HepG2 (cell line): ENCODE data around the gene ARL15. TPM values are rescaled to one million over a fixed set of nuclear protein-coding genes. Genes with fewer than 3 reads are reported as not detected.

Experiments used
- ATAC-seq: fragments of 200-7000 bp; cut with Tn5 transposase; 3 replicates; pipeline ENCODE4 v1.9.1; 2020; ENCODE audit warnings: mild to moderate bottlenecking, moderate library complexity
- BruUV-seq: library from RNA; stranded (reverse); fragments of 400-500 nt; replicated peaks from 2 replicates; lab custom pipeline; 2021; lab: Mats Ljungman, UMichigan
- CTCF ChIA-PET: fragments of 300-600 bp; formaldehyde crosslinking; extraction: SDS; loops from one replicate; lab custom pipeline; 2021; ENCODE audit warnings: low total read pairs, inconsistent platforms, low intra/inter-chr PET ratio; lab: Yijun Ruan, JAX
- POLR2A ChIA-PET: fragments of 350-600 bp; sonication (Branson Sonifier 250); formaldehyde crosslinking; loops from one replicate; lab custom pipeline; 2020; ENCODE audit warnings: antibody characterized with exemption, inconsistent platforms; lab: Yijun Ruan, JAX
- DNase-seq: peaks from one replicate; pipeline ENCODE4 v3.0.0-alpha.2; 2015; ENCODE audit warnings: low spot score
- FAIRE-seq: peaks from 3 replicates; lab custom pipeline; 2011; peaks lifted over from hg19 to GRCh38; lab: Jason Lieb, UNC
- H2AFZ ChIP-seq: one replicate; pipeline ENCODE4 v1.6.1; 2011; ENCODE audit warnings: low read length, inconsistent platforms
- H3K27ac ChIP-seq: fragments of 300-600 bp; 3 replicates; pipeline ENCODE4 v1.8.0; 2011; ENCODE audit warnings: mixed run types, mild to moderate bottlenecking, mixed read lengths, low read length, inconsistent platforms; ENCODE audit not compliant: insufficient read depth; ENCODE audit errors: extremely low read length
- H3K27me3 ChIP-seq, 2 experiments: fragments of 200-600 bp in 1 of 2; 2 replicates in 1 of 2; 3 replicates in 1 of 2; pipeline versions ENCODE4 v1.6.0 to v1.8.0; 2011; ENCODE audit warnings: low read length in 2 of 2, mild to moderate bottlenecking in 2 of 2, moderate library complexity in 2 of 2, inconsistent platforms in 1 of 2; ENCODE audit not compliant: insufficient read depth in 2 of 2, control insufficient read depth in 1 of 2
- H3K36me3 ChIP-seq, 2 experiments: fragments of 200-600 bp in 1 of 2; replicated peaks in 1 of 2; 2 replicates in 1 of 2; 3 replicates in 1 of 2; pipeline versions ENCODE4 v1.5.1 to v1.8.0; 2011; ENCODE audit warnings: low read length in 2 of 2, inconsistent platforms in 1 of 2; ENCODE audit not compliant: insufficient read depth in 2 of 2, control insufficient read depth in 1 of 2
- H3K4me1 ChIP-seq: 2 replicates; pipeline ENCODE4 v1.5.1; 2012; ENCODE audit warnings: low read length, inconsistent platforms; ENCODE audit not compliant: insufficient read depth
- H3K4me2 ChIP-seq: 2 replicates; pipeline ENCODE4 v1.6.0; 2011; ENCODE audit warnings: low read depth, low read length, inconsistent platforms
- H3K4me3 ChIP-seq, 3 experiments: fragments of 200-600 bp in 1 of 3; sonication (generic), shearing (Covaris generic) in 1 of 3; replicated peaks in 1 of 3; 2 replicates each; pipeline ENCODE4 v1.5.1; 2011 to 2016; ENCODE audit warnings: low read length in 3 of 3, inconsistent platforms in 2 of 3, low read depth in 2 of 3, mild to moderate bottlenecking in 2 of 3, control low read depth in 1 of 3, mixed read lengths in 1 of 3; ENCODE audit not compliant: insufficient read depth in 1 of 3
- H3K79me2 ChIP-seq: one replicate; pipeline ENCODE4 v1.6.1; 2011; ENCODE audit warnings: low read length, inconsistent platforms; ENCODE audit not compliant: insufficient read depth
- H3K9ac ChIP-seq: 2 replicates; pipeline ENCODE4 v1.6.0; 2011; ENCODE audit warnings: mild to moderate bottlenecking, low read depth, low read length, inconsistent platforms; ENCODE audit not compliant: insufficient read depth
- H3K9me3 ChIP-seq: 2 replicates; pipeline ENCODE4 v1.5.1; 2012; ENCODE audit warnings: mild to moderate bottlenecking, low read length
- H4K20me1 ChIP-seq: 2 replicates; pipeline ENCODE4 v1.6.0; 2011; ENCODE audit warnings: inconsistent platforms, mild to moderate bottlenecking, low read length, moderate library complexity; ENCODE audit not compliant: insufficient read depth
- AKAP8 ChIP-seq: sonication (generic); formaldehyde crosslinking; IDR thresholded peaks from 2 replicates; pipeline ENCODE4 v1.5.1; 2020; ENCODE audit warnings: mild to moderate bottlenecking, missing genetic modification reagents
- CHD4 ChIP-seq: fragments of 200-600 bp; sonication (generic); IDR thresholded peaks from 2 replicates; pipeline ENCODE4 v1.7.0; 2017; ENCODE audit warnings: mild to moderate bottlenecking, low read length, borderline replicate concordance
- GABPB1 ChIP-seq: IDR thresholded peaks from 2 replicates; pipeline ENCODE4 v1.6.1; 2016; ENCODE audit warnings: mild to moderate bottlenecking, missing genetic modification reagents, moderate library complexity, missing compliant biosample characterization
- MTF2 ChIP-seq: sonication (generic); formaldehyde crosslinking; IDR thresholded peaks from 2 replicates; pipeline ENCODE4 v1.5.0; 2020; ENCODE audit warnings: missing genetic modification reagents, borderline replicate concordance
- THAP7 ChIP-seq: sonication (generic); formaldehyde crosslinking; IDR thresholded peaks from 2 replicates; pipeline ENCODE4 v1.8.1; 2023; ENCODE audit warnings: mild to moderate bottlenecking, missing genetic modification reagents
- U2AF2 ChIP-seq: fragments of 200-400 bp; formaldehyde crosslinking; IDR thresholded peaks from 2 replicates; pipeline ENCODE4 v1.6.1; 2017; ENCODE audit warnings: low read depth, mild to moderate bottlenecking, low read length
- ZFP36L2 ChIP-seq: sonication (generic); formaldehyde crosslinking; IDR thresholded peaks from 2 replicates; pipeline ENCODE4 v1.4.0; 2020; ENCODE audit warnings: missing genetic modification reagents
- ZFP90 ChIP-seq: sonication (generic); formaldehyde crosslinking; IDR thresholded peaks from 2 replicates; pipeline ENCODE4 v1.8.0; 2022; ENCODE audit warnings: missing genetic modification reagents, mild to moderate bottlenecking, inconsistent platforms, borderline replicate concordance
- ZNF224 ChIP-seq: sonication (generic); formaldehyde crosslinking; IDR thresholded peaks from 2 replicates; pipeline ENCODE4 v1.5.0; 2020; ENCODE audit warnings: mild to moderate bottlenecking, missing genetic modification reagents
- ZNF225 ChIP-seq: sonication (generic); formaldehyde crosslinking; IDR thresholded peaks from 2 replicates; pipeline ENCODE4 v1.4.0; 2020; ENCODE audit warnings: mild to moderate bottlenecking, missing genetic modification reagents
- ZNF556 ChIP-seq: sonication (generic); formaldehyde crosslinking; IDR thresholded peaks from 2 replicates; pipeline ENCODE4 v1.4.0; 2020; ENCODE audit warnings: mild to moderate bottlenecking, missing genetic modification reagents, borderline replicate concordance
- ZNF605 ChIP-seq: sonication (generic); formaldehyde crosslinking; IDR thresholded peaks from 2 replicates; pipeline ENCODE4 v1.8.0; 2022; ENCODE audit warnings: mild to moderate bottlenecking, missing genetic modification reagents
- ZNF644 ChIP-seq: IDR thresholded peaks from 2 replicates; pipeline ENCODE4 v1.6.1; 2016; ENCODE audit warnings: low read depth
- WGBS: methylation state at CpG from one replicate; pipeline ENCODE4 v1.1.6; 2017; ENCODE audit warnings: low lambda C conversion rate; 5-methylcytosine and 5-hydroxymethylcytosine counted together
- in situ Hi-C: cut with HindIII; loops from 2 replicates; pipeline ENCODE4 v1.10.0; 2017; ENCODE audit warnings: low pct_unique_long_range_greater_than_20kb; ENCODE audit not compliant: extremely low pct_ligation_motif_present
- intact Hi-C: fragments of 100-400 bp; cut with micrococcal nuclease; formaldehyde crosslinking; loops from one replicate; pipeline ENCODE4 v1.10.0; 2022; ENCODE audit not compliant: unreplicated experiment
- polyA plus RNA-seq, 8 experiments: library from polyadenylated mRNA; depleted of rRNA in 3 of 8; stranded (reverse) in 7 of 8; unstranded in 1 of 8; fragments of >200 nt; fragmentation: Illumina TruSeq in 4 of 8; extraction: Trizol in 4 of 8; gene quantifications; 2 replicates each; pipeline versions ENCODE4 v1.2.1 to v1.2.3, GENCODE V29; 2011 to 2016; ENCODE audit warnings: low read depth in 4 of 8, missing spikeins in 1 of 8, mixed read lengths in 1 of 8; ENCODE audit not compliant: insufficient read depth in 1 of 8
- total RNA-seq, 5 experiments: library from RNA; depleted of rRNA; stranded (reverse); fragments of >200 nt; fragmentation: Illumina TruSeq; extraction: Trizol; gene quantifications; 2 replicates each; pipeline ENCODE4 v1.2.3, GENCODE V29; 2016; ENCODE audit warnings: low read depth in 1 of 5
- TF ChIP-seq, protein P1 (sequence below): sonication (generic); formaldehyde crosslinking; IDR thresholded peaks from 2 replicates; pipeline ENCODE4 v1.4.0; 2020; ENCODE audit warnings: mild to moderate bottlenecking, missing genetic modification reagents

Gene ARL15
- total and polyA plus RNA-seq, 2 of the 13 experiments (the other 11 are each of a cell fraction or from before 2014, with no cell fraction given) = 2.5 to 7.7 TPM

- no peak for TF ChIP-seq CHD4
- no peak for TF ChIP-seq U2AF2
These were observed 173.6 kb downstream of the ARL15 start (continued) for GRCh38 chr5:54136516-54137440.

DNA sequence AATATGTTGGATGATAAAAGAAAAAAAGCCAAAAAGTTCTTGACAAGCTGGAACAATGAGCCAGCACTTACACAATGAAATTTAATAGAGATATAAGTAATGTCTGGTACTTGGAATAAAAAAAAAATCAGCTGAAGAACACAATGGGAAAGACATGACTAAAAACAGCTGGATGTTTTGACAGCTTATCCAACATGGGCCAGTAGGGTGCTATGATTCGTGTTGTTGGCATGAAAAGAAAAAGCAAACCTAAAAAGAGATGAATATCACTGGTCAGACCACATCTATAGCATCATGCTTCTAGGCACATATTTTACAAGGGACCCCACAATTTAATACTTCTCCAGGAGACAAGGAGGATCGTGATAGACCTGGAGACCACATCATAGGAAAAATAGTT, 175.3 kb downstream of the ARL15 start:
- in situ Hi-C loops = no loop called here
- FAIRE-seq = no peak

More for the DNA sequence above, 175.3 kb downstream of the ARL15 start:
- CTCF ChIA-PET = no interaction called here
- BruUV-seq = no TSS peak
- H3K27me3 ChIP-seq = no peaks in the 10 kb centered on the region
- H3K4me3 ChIP-seq = no peak overlapping the region
- POLR2A ChIA-PET = no interaction called here
- H3K36me3 ChIP-seq = no peaks in the 10 kb centered on the region
- ATAC-seq (no peak), DNase-seq (no peak)
- TF ChIP-seq MTF2 = no peak
- TF ChIP-seq ZNF556 = no peak
- TF ChIP-seq ZNF225 (CRISPR knock-in tag) = no peak
- TF ChIP-seq GABPB1 = no peak
- TF ChIP-seq, protein P1, sequence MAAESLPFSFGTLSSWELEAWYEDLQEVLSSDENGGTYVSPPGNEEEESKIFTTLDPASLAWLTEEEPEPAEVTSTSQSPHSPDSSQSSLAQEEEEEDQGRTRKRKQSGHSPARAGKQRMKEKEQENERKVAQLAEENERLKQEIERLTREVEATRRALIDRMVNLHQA (CRISPR knock-in tag) = no peak
- no peak for TF ChIP-seq THAP7 (CRISPR knock-in tag)
- TF ChIP-seq AKAP8 (CRISPR knock-in tag) = no peak
- TF ChIP-seq ZNF224 (CRISPR knock-in tag) = no peak
- TF ChIP-seq ZFP36L2 = no peak
- TF ChIP-seq ZNF605 (CRISPR knock-in tag) = no peak
- TF ChIP-seq ZNF644 (CRISPR knock-in tag) = no peak
- TF ChIP-seq ZFP90 (CRISPR knock-in tag) = no peak
- no peak overlapping the region for H3K9ac ChIP-seq
- H3K4me1 ChIP-seq = no peaks in the 10 kb centered on the region
- intact Hi-C loops = no loop called here
- no peak overlapping the region for H3K27ac ChIP-seq
- H4K20me1 ChIP-seq = no peaks in the 10 kb centered on the region
- no peaks in the 10 kb centered on the region for H3K9me3 ChIP-seq
- no peak overlapping the region for H3K4me2 ChIP-seq
- WGBS = 28% methylated on average over 2 of the region's 2 CpGs
- no peak overlapping the region for H2AFZ ChIP-seq
- H3K79me2 ChIP-seq = no peaks in the 10 kb centered on the region
